C4-2B (cell line): ENCODE data around the gene PRSS33.

ENCODE experiments used
- ZFX ChIP-seq: fragments of 450-650 bp; IDR thresholded peaks from 2 replicates; pipeline ENCODE4 v1.6.1; 2017
- TF ChIP-seq, protein P1 (sequence below): fragments of 450-650 bp; conservative IDR thresholded peaks from 2 replicates; pipeline ENCODE4 v1.5.1; 2017; ENCODE audit warnings: mild to moderate bottlenecking

DNA sequence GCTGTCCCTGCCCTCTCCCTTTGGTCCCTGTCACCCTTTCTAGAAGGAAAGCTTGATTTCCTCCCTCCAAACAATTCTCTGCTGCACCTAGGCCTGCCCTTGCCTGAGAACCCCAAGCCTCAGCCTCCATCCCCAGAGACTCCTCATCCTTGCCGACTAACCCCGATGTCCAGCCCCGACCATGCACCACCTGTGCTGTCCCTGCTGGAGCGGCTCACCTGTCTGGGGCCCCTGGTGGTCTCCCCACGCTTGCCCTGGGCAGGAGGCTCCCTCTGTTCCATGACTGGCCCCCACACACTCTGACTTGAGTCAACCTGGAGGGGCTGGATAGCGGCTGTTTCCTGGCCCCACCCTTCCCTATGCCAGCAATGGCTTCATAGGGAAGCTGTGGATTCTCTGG, 46.9 kb downstream of the PRSS33 start:
- TF ChIP-seq, protein P1, sequence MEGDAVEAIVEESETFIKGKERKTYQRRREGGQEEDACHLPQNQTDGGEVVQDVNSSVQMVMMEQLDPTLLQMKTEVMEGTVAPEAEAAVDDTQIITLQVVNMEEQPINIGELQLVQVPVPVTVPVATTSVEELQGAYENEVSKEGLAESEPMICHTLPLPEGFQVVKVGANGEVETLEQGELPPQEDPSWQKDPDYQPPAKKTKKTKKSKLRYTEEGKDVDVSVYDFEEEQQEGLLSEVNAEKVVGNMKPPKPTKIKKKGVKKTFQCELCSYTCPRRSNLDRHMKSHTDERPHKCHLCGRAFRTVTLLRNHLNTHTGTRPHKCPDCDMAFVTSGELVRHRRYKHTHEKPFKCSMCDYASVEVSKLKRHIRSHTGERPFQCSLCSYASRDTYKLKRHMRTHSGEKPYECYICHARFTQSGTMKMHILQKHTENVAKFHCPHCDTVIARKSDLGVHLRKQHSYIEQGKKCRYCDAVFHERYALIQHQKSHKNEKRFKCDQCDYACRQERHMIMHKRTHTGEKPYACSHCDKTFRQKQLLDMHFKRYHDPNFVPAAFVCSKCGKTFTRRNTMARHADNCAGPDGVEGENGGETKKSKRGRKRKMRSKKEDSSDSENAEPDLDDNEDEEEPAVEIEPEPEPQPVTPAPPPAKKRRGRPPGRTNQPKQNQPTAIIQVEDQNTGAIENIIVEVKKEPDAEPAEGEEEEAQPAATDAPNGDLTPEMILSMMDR: no peak
- no peak for TF ChIP-seq ZFX
